ENCODE results near the gene CYP2U1.
A peak's percentile ranks its signal among the peaks of the same experiment; 100 is the strongest.
"Not testable (repeated sequence)": the region's sequence is repeated elsewhere in the genome, so short reads cannot be mapped to it uniquely, and the experiment has no call there.

The CYP2U1 gene

DNA sequence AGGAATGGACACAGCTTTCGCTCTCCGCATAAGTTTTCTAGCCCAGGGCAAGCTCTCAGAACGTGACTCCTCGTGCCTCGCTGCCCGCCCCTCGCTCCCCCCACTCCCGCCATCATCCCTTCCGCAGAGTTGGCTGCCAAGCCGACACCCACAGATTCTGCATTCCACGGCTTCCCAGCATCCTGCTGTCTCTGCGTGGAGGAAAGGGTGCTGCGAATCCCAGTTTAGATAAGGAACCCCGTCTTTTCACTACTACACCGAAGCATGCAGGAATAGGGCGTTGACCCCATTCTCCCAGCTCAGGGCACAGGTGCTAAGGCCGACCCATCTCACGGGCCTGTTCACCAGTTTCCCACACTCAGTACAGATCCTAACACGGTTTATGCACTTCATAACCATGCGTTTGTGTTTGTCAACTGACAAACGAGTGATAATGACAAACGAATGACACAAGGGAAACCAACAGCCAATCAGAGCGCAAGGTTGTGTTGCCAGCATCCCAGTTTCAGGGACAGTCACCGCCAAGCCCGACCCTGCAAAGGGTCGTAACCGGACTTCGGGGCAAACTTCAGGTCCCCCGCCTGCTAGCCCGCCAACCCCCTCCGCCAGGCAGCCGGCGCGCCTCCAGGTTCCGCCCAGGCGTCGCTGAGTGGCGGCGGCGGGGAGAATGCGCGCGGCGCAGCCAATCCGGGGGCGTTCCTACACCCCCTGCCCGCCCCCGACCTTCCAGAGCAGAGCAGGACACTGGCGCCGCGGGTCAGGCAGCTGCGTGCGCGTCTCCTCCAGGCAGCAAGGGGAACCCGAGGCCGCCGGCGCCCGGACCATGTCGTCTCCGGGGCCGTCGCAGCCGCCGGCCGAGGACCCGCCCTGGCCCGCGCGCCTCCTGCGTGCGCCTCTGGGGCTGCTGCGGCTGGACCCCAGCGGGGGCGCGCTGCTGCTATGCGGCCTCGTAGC lies at the start of gene CYP2U1:
Gene CYP2U1 (plus strand): TSS at position 729 of the 954 bp plus-strand sequence. CDS start 95 bp downstream, at position 824.
- DNase-seq (ENCODE audit: low spot score): peak; percentile 91

DNA sequence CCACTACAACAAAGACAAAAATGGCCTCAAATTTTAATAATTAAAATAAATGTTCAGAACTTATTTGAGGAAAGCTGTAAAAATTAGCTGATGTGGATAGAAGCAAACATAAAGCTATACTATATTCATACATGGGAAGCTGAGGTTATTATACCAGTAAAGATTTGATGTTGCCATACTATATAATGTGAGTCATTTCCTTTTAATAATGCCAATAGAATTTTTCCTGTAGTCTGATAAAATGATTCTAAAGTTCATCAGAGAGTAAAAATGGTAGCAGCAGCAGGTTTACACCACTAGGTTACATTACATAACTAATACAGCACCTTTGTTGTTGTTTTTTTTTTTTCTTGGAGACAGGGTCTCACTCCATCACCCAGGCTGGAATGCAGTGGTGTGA lies 45.5 kb upstream of the CYP2U1 start:
- DNase-seq (ENCODE audit: low spot score): no peak

DNA sequence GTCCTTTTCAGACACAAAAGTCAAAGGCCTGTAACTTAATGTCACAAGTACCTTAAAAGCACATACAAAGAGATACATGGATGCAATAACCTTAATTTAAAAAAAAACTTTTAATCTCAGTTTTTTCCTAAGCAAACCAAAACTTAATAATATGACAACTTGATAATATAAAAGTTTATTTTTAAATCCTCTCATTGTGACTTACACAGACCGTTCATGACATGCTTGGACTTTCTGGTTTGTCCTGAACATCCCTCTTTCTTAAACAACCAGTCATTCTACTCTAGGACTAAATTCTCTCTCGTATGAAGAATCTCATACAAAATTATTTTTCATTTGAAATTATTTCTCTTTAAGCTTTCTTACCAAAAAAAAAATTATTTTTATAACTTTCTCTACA lies 43.1 kb upstream of the CYP2U1 start:
- DNase-seq (ENCODE audit: low spot score): no peak

DNA sequence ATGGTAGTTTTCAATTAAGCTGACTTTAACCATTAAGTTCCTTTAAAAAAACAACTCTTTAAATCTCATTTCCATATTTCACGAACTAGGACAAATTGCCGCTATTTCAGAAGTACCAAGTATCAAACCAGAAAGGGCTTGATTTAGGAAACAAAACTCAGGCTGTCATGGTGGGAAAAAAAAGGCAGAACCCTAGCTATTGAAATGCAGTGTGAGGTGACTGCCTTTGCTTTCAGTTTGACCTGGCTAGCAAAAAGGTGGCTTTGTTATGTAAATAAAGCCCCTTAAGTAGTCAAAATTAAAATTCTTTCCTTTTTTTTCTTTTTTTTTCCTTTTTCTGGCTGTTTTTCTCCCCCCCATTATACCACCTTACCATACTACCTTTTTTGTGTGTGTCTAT lies 40.6 kb upstream of the CYP2U1 start:
- no peak for DNase-seq (ENCODE audit: low spot score)

DNA sequence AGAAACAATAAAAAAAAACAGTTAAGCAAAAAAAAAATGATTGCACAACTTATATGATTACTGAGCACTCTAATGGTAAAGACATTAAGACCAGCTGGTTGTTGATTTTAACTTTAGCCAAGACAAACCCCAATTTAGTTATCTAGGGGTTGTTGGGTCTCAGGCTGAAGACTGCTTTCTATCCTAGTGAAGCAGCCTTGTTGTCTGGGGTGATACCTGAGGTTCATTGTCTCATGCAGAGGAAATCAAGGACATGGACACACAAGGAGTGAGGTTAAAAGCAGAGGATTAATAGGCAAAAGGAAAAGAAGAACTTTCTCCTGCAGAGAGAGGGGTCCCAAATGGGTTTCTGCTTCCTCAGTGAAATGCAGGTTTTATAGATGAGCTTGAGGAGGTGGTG lies 40.0 kb upstream of the CYP2U1 start:
- no peak for DNase-seq (ENCODE audit: low spot score)

DNA sequence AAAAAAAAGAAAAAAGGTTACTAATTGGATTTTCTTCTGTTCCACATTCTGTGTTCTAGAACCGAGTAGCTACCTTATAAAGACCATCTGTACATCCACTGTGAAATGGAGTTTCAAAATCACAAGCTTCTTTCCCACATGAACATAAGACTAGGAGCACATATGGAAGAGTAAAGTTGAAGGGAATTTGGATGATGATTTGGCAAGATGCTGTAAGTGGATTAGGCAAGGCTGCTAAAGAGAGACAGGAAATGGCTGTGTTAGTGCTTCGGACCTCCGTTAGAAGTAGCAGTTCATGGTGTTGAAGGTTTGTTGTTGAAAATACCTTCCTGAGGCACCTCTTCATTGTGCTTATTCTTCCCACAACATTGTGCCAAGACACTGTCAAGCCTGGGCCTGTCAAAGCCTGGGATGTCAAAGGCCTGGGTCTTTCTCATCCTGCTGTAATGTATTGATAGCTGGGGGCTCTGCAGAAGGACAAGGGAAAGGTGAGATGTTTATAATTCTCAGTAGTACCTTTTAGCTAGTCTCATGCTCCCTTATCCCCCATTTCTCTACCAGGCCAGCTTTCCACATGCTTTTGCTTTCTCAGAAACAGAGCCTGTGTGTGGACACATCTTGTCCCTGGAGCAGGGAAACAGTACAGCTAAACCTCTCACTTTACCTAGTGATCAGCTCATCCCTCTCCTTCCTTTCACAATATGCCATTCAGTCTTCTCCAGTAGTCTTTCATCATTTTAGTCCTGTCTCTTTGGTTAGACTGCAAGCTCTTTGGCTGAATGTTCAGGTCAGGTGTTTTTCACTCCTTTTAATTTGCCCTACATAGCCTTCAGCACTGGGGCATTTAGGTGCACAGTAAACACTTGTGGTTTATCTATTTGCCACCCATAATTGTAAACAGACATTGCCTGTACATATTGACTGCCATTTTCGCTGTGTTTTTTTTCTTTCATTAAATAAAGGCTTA lies 37.9 kb upstream of the CYP2U1 start:
- no peak for DNase-seq (ENCODE audit: low spot score)

DNA sequence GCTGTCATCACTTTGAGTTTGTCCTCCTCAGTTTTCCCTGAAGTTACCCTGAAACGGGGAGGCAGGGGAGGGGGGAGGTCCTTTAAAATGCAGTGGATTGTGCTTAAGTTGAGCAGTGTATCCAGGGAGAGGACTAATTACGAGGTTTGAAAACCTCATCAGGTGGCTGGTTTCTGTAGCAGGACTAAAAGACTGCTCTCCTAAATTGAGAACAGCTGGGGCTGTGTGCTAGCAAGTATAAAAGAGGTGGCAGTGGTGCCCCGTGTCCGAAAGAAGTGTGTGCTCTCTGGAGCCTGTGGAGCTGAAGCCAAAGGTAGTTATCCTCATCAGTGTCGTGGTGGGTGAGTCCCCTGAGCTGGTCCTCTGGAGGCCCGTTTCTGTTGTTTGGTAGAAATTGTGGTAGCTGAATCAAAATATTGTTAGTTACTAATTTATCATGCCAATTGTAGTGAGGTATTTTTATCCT lies 37.2 kb upstream of the CYP2U1 start:
- DNase-seq (ENCODE audit: low spot score): no peak

DNA sequence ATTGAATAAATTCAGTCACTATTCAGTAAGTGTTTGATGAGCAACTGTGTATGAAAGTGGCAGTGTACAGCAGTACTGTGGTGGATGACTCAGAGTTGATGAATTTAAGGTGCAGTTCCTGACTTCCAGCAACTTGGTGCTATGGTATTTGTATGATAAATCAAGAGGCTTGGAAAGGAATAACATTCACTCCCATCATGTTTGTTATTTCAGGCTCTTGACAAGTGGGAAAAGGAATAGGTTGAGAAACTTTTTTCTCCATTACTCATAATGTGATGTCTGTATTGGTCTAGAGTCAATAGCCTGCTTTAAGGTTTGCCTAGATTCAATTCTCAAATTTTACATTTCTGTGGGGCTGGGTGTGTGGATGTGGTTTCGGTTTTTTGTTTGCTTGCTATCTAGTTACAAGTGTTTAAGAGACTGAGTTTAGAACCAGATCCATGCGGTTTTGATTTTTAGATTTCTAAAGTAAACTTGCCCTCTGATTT lies 35.1 kb upstream of the CYP2U1 start:
- no peak for DNase-seq (ENCODE audit: low spot score)

DNA sequence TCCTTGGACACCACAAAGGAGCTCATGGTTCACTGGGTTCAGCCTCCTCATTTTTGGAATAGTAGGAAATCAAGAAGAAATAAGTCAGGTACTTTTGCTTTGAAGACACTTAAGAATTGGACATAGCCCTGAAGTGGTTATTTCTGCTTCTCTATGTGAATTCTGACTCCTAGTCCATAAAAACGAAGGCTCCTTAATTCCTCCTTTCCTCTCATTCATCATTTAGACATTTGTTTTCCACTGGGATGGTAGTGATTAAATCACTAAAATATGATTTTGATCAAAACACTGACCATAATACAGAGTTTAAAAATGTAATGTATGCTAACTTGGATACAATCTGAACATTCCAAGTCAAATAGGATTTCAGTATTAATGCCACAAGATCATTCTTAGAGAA lies 34.7 kb upstream of the CYP2U1 start:
- DNase-seq (ENCODE audit: low spot score): no peak

DNA sequence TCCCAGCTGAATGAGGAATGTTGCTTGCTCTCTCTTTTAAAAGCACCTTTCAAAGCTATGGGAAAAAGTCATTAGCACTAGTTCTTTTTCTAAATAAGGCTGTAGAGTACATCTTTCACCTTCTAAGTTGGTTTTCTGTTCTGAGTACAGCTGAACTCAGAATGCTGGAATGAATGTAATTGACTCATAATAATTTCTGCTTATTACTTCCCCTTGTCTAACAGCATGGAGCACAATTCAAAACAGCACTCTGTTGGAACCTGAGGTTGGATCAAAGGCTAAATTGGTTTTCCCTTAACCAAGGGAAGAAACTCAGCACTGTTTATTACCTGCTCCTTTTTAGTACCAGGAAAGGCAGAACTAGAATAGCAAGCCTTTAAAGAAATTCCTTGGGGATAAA lies 33.5 kb upstream of the CYP2U1 start:
- DNase-seq (ENCODE audit: low spot score): no peak

DNA sequence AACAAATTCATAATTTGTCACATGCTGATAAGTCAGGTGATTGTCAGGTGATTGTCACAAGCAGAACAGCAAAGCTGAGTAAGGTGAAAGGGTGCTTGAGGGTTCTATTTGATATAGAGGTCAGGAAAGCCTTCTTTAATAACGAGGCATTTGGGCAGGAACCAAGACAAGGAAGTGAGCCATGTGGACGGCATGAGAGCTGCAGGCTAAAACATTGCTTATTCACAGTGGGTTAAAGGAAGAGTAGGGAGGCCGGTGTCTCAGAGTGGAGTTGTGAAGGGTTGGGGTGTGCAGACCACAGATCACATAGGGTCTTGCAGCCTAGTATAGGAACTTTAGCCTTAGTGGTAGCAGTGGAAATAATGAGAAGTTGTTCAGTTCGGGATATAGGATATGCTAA lies 31.3 kb upstream of the CYP2U1 start:
- DNase-seq (ENCODE audit: low spot score): no peak

DNA sequence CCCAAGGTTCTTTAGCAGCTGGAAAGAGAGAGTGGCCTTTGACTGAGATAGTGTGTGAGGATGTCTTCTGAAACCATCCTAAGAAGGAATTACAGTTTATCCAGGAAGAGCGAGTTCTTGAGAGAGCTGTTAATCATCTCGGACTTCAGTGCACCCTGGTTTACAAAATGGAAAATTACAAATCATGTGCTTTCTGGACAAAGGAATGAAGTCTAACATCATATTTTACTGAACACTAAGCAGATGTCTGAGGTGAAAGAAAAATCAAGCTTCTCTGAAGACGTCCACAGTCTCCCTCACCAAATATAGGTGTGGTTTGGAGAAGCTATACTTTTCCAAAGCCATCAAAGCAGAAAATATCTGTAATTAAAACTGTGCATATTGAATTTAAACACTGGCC lies 30.8 kb upstream of the CYP2U1 start:
- no peak for DNase-seq (ENCODE audit: low spot score)

DNA sequence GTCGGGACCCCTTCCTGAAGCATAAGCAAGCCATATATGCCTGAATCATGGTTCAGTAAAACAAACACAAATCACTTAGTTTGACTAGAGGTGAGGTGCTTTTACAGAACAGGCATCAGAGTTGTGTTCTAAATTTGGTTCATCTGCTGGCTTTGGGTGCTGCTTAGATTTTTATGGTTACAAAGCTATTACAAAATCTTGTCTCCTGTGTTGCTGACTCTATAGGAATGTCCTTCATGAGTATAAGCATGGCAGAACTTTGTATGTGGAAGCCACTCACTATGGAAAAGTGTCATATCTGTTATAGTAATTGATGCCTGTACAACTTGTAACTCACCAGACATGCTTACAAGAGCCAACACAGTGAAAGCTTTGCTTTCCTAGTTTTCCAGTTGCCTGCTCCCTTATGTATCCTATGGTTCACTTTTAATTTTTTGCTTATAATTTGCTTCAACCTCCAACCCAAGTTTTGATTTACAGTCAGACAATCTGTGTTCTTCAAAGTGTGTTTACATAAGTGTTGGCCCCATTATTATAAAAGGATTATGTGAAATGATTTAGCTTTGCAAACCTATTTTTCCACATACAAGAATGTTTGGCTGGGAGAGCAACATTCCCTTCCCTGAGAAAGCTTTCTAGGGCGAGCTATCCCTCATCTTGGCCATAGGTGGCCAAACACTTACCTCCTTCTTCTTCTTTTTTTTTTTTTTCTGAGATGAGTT lies 30.0 kb upstream of the CYP2U1 start:
- no peak for DNase-seq (ENCODE audit: low spot score)

DNA sequence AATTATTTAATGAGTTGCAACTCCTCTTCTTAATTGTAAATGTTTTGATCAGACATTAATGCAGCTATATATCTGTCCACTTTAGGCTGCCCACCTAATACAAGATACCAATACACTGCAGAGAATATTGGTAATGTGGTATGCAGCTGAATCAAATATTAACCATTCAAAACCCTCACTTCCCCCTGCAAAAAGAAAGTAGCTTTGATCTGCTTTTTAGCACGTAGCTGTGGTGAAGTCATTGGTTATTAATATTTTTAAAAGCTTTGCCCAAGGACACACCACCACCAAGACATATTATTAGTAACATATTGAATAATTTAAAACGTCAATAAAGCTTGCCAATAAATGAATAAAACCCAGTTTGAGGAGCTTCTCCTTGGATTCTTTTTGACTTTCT lies 28.6 kb upstream of the CYP2U1 start:
- no peak for DNase-seq (ENCODE audit: low spot score)

DNA sequence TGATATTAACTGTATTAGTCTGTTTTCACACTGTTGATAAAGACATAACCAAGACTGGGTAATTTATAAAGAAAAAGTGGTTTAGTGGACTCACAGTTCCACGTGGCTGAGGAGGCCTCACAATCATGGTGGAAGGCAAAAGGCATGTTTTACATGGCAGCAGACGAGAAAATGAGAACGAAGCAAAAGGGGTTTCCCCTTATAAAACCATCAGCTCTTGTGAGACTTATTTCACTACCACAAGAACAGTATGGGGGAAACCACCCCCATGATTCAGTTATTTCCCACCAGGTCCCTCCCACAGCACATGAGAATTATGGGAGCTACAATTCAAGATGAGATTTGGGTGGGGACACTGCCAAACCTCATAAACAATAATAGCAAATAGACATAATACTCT lies 26.3 kb upstream of the CYP2U1 start:
- not testable (repeated sequence) for DNase-seq (ENCODE audit: low spot score)

DNA sequence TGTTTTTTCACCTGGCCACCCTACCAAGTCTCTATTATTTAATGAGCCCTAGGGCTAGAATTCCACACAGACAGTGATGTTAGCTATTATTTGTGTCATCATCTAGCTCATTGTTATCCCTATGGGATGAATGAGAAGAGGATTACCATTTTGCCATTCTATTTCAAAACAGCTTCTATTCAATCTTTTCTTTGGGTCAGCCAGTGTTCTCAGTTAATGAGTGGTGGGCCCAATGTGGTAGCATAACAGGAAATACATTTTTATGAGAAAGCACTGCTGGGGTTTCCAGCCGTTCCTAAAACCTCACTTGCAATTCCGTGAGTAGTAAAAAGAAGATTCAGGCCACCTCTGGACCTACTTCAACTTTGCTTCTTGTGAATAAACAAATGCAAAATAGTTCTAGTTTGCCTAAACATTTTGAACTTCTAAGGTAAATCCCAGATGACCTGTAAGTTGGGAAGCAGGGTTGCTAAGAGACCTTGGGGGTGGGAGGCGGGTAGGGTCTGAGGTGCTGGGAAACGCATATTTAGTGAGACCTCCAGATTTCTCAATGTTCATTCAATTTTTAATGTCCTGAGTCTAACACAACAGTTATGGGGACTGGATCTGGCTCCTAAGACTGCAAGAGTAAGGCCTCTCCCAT lies 24.8 kb upstream of the CYP2U1 start:
- DNase-seq (ENCODE audit: low spot score): no peak

DNA sequence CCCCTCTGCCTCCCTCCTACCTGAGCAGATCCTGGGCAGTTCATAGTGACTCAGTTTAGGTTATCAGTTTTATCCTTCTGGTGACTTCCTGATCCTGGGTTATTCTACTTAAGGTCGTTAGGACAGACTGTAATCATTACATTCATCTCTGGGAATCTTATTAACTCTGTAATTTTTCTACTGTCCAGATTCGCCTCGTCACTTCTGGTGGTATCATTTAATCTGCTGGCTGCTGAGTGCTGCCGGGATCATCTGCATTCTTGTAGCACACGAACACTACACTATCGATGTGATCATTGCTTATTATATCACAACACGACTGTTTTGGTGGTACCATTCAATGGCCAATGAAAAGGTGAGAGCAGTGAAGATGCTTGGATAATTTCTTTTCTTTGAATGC lies 23.0 kb upstream of the CYP2U1 start:
- DNase-seq (ENCODE audit: low spot score): no peak

DNA sequence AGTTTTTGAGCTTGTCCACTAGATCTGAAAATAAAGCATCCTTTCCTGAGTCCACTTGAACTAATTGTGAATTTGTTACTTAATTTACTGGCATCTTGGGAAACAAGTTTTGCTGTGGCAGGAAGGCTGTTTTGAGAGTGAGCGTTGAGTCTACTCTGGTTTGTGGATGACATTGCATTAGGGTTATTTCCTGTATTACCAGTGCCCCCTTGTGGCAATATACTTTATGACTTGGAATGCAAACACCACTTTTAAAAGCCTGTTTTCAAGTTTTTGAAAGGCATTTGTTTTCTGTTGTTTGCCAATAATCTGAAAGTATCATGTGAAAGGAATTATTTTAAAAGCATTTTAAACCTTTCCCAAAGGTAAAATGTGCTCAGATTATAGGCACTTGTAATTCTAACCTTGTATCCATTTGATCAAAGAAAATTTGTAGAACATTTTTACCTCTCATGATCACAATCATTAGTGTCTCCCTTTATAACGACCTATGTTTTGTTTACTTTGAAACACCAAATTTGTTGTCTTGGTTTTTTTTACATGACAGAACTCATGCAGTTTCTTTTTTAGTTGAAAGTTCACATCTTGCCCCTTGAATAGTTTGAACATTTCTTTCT lies 18.0 kb upstream of the CYP2U1 start:
- DNase-seq (ENCODE audit: low spot score): peak; percentile 66

DNA sequence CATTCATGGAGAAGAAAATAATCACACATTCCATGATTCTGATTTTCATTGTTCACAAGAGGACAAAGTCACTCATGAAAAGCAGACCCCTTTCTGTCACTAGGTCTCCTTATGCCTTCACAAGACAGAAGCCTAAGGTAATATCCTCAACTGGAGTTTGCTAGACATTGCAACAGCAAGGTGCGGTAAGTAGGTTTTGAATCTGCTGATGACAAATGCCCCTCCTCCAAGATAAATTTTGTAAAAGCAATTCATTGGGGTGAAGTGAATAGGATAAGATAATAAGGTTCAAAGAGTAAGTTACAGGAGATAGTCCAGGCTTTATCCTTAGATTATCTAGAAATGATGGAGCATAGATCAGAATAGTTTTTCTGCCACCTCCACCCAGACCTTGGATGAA lies 16.1 kb upstream of the CYP2U1 start:
- DNase-seq (ENCODE audit: low spot score): no peak

DNA sequence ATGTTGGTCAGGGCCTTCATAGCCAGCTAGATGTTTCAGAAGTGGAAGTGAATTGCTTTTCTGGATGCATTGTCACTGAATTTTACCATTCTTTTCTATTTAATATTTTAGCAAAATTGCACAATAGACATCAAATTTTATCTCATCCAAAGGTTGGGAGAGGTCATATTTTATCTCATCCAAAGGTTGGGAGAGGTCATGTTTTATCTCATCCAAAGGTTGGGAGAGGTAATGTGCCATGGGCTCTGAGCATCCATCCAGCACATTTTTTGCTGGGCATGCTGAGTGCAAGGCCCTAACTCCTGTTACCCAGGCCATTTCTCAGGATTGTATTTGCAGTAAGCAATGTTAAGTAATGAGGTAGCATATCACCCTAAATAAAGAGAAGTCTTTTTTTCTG lies 14.7 kb upstream of the CYP2U1 start:
- DNase-seq (ENCODE audit: low spot score): no peak

DNA sequence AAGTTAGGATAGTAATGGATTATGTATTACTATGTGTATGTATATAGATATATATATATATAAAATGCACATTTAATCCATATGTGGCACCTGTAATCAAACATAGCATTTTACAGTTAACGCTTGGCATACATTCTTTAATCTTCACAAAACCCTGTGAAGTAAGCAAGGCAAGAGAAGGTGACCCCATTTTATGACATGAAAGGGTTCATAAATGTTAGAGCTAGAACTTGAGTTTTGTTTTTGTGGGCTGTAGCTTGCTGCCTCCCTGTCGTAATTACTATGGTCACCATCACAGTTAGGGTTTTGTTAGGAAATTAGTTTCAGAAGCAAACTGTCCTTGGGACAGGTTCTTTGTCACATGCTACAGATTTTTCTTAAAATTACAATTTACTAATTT lies 13.8 kb upstream of the CYP2U1 start:
- no peak for DNase-seq (ENCODE audit: low spot score)

All from globus pallidus (tissue), 1 donor.